ENCODE data around the gene ARSI.

- TF ChIP-seq ZNF404 (tag by site-specific recombination; IDR thresholded peaks at IDR 0.05) (no peak), CTCF (tag by site-specific recombination; IDR thresholded peaks at IDR 0.05) (no peak), ZNF707 (tag by site-specific recombination; IDR thresholded peaks at IDR 0.05) (no peak), ZNF26 (tag by site-specific recombination; IDR thresholded peaks at IDR 0.05) (no peak), AEBP2 (tag by site-specific recombination; IDR thresholded peaks at IDR 0.05; ENCODE audit: borderline replicate concordance) (no peak), PRDM10 (tag by site-specific recombination; IDR thresholded peaks at IDR 0.05) (no peak), ZNF488 (tag by site-specific recombination; IDR thresholded peaks at IDR 0.05) (no peak), KLF17 (tag by site-specific recombination; IDR thresholded peaks at IDR 0.05) (no peak), ZFP41 (tag by site-specific recombination; IDR thresholded peaks at IDR 0.05; ENCODE audit: borderline replicate concordance) (no peak), SP2 (tag by site-specific recombination; IDR thresholded peaks at IDR 0.05) (no peak), ZNF274 (IDR thresholded peaks at IDR 0.05; ENCODE audit: low read length) (no peak), ZNF274 (tag by site-specific recombination; IDR thresholded peaks at IDR 0.05; ENCODE audit: borderline replicate concordance) (no peak), ZNF423 (tag by site-specific recombination; IDR thresholded peaks at IDR 0.05) (no peak), ZNF341 (tag by site-specific recombination; IDR thresholded peaks at IDR 0.05; ENCODE audit: low read depth) (no peak), ZNF280D (tag by site-specific recombination; IDR thresholded peaks at IDR 0.05) (no peak)
Measured at GRCh38 chr5:150278916-150279315, 23.8 kb downstream of the ARSI start.

Measured in HEK293 (cell line).